GM18517 (cell line): ENCODE data around the gene TMEM250.
"Not testable (repeated sequence)": the region's sequence is repeated elsewhere in the genome, so short reads cannot be mapped to it uniquely, and the experiment has no call there.

Source experiments
- ATAC-seq: cut with Tn5 transposase; IDR thresholded peaks from one replicate; pipeline ENCODE4 v1.9.1; 2021; ENCODE audit warnings: mild to moderate bottlenecking, moderate library complexity; ENCODE audit not compliant: unreplicated experiment

TMEM250 gene

DNA sequence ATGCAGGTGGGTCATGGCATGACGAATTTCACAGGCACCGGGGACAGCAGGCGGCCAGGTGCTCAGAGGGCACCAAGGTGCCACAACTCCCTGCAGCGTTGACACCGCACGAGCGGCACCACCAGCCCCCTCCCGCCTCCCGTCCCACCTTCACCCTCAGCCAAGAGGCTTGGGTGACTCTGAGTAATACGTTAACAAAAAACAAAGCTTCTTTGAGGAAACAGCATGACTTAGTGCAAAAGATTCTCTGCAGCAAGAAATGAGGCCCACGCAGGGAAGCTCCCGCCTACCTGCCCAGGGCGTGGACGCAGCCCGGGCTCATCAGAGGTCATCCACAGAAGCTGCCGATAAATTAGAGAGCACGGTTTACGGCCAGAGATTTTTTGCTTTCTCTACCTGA is 4.1 kb downstream of the TMEM250 start:
- ATAC-seq = no peak

DNA sequence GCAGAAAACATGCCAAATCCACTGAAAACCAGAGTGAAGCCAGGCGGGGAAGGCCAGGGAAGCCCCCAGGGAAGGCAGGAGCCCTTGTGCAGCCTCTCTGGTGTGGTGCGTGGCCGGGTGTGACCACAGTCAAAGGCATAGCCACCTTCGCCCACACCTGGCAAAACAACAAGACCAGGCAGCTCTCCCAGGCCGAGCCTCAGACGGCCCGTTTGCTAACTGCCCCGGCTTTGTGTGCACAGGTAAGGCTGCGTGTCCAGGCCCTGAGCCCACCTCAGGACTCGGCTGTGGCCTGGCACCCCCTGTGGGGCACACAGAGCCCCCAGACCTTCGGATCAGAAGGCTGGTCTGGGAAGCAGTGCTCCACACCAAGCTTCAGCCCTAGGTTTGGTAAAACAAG is 6.1 kb downstream of the TMEM250 start:
- ATAC-seq = no peak

DNA sequence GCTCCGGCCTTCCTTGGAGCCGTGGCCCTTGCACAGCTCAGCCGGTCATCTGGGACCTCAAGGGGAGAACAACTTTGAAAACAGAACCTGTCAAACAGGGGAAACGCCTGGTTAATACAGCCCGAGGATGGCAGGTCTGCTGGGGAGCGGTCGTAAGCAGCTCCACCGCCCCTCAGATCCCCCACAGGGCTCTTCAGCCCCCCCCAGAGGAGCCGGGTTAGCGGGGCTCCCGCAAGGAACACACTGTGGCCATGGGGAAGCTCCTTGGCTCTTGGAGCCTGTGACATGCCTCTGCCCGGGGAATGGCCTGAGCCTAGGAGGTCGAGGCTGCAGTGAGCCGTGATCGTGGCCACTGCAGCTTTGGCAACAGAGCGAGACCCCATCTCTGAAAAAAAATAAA is 6.8 kb downstream of the TMEM250 start:
- no peak for ATAC-seq

DNA sequence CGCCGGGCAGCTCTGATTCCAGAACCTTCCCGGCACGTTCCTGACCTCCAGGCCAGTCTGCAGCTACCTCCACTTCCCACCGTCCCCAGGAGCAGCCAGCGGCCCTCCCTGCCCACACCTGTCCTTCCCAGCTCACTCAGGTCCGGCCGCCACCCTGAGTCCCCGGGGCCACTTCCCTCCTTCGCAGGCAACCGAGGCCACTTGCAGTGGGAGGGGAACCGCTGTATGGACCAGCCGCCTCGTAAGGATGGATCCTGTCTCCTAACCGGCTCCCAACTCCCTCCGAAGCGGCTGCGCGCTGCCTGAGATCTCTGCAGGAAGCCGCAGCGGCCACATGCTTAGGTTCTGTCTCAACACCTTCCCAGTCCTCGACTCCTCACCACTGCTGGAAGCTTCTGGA is 7.5 kb downstream of the TMEM250 start:
- no peak for ATAC-seq

DNA sequence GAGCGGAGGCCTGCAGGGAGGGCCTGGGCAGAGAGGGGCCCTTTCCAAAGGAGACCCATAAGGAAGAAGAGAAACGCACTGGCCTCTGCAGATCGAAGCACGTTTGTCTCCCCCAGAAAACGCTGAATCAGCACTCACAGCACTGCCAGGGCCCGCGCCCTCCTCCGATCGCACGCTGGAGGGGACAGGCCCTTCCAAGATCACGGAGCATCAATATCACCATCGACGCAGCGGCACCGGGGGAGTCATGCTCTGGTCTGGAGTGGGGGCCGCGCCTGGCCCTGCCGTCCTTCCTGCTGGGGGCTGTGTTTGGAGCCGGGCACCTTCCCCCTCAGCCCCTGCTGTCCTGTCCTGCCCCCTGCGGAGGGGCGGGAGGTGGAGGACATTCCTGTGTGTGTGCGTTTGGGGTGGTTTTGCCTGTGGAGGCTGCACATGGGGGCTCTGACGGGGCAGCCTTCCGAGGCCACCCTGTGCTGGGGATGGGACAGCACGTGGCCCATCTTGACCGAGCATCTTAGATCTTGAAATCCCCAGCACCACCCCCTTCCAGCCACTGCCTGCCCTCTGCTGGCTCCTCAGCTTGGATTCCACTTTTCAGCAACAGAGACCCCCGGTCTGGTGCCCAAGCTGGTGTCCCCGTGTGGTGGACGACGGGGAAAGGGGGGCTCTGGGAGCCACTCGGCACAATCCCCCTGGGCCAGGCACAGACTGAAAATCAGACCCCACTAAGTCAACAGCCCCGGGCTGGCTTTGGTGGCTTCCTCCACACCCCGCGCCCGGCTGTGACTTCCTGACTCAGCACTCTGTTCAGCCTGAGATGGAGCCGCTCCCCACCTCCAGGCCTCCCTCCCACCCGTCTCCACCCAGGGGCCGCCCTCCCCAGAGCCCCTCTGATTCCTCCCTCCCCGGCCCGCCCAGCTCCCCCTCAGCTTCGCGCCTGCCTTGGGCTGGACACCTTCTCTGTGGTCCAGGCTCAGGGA is 8.3 kb downstream of the TMEM250 start:
- ATAC-seq = no peak

DNA sequence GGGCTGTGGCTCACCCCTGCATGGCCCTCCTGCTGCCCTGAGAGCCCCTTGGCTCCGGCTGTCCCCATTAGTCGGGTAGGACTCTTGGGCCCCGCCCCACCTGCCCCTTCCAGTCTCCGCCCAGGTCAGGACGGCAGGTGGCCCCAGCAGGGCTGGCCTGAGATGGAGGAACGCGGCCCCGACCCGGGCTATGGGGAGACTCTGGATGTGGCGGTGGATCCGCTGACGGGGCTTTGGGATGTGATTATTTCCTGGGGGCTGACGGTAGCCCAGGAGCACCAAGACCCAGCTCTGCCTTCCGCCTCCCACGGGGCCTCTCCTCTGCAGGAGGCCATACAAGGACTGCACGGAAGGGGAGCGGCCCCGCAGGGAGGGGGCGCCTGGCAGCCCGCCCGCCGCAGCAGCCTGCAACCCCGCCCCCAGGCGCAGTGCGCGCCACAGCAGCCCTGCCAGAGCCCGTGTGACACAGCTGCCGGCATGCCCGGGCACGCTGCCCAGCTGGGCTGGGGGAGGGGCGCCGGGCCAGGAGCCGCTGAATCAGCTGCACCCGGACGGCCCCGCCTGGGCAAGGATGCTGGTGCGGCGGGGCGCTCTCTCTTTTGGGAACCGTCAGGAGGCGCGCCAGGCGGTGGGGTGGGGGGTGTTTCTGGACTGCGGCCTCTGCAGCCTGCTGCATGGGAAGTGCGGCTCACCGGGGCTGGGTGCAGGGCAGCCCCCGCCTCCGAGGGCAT is 9.2 kb downstream of the TMEM250 start:
- ATAC-seq = peak; percentile 80

DNA sequence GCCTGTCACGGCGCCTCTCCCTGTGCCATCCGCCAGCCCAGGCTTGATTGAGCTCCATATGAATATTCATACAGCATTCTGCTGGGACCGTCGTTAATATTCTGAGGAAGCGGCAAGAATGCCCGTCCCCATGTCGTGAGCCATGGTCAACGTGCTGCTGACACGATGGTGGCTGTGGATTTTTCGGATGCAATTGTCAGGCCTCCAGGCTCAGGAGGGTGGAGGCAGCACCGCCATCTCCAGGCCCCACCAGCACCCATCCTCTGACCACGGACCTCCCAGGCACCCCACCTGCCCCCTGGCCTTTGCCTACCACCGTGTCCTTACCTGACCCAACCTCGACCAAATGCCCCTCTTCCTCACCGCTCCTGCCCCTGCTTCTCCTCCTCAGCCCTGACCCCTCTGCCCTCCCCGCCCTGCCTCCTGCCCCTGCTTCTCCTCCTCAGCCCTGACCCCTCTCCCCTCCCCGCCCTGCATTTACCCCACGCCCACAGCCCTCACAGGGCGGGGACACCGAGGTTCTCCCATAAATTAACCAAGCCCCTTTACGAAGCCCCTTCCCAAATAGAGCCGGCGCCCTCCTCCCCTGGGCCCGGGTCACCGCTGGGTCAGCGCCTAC is 9.9 kb downstream of the TMEM250 start:
- no peak for ATAC-seq

DNA sequence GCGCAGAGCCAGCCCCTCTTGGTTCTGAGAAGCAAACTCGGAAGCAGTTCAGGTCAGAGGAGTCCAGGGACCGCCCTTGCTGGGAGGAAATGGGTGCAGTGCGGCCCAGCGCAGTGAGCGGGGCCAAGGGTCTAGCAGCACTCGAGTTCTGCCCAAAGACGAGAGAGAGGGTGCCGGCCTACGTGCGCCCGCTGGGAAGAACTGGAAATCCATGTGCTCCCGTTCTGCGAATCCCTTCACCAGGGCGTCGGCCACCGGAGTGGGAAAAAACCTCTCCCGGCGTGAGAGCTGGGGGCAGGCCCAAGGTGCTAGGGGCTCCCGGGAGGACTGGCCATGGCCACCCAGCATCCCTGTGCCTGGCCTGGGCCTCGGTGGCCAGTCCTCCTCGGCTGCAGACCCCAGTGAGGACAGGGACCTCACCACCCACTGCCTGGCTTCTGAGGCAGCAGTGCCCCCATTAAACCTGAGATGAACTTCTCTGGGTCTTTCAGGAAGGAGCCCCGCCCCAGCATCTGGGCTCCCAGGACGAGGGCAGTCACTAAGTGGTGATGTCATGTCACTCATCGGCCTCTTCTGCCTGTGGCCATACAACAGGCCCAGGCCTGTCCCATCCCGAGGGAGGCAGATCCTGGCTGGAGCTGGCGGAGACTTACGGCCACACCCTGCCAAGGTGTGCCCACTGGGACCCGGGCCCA is 10.6 kb downstream of the TMEM250 start:
- no peak for ATAC-seq

DNA sequence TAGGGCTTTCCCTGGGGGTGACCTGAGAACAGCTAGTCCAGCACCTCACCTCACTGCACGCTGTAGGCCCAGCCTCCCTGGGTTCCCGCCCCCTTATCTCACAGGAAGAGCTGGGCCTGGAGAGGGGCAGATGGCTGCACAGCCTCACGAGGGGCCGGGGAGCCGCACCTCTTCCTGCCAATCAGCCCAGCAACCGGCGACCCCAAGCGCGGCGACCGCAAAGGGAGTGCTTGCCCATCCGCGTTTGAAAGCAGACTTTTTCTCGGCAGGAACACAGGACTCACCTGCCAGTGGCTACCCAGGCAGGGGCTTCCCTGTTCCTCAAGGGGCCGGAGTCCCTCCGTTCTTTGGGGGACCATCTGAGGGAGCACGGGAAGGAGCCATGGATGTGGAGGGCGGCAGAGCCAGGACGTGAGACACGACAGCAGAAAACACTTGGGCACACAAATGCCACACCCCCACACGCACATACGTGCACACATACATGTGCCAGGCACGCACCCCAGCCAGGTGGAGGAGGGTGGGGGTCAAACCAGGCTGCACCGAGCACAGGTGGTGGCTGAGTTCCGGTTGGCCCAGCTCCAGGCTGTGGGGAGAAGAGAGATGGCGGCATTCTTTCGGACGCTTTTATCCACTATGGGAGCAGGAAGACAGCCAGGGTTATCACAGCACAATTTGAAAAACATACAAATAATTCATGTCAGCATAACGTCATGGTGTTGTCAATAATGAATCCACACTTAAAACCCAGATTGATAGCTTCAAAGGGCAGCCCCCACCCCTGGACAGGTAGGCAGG is 11.3 kb downstream of the TMEM250 start:
- no peak for ATAC-seq

DNA sequence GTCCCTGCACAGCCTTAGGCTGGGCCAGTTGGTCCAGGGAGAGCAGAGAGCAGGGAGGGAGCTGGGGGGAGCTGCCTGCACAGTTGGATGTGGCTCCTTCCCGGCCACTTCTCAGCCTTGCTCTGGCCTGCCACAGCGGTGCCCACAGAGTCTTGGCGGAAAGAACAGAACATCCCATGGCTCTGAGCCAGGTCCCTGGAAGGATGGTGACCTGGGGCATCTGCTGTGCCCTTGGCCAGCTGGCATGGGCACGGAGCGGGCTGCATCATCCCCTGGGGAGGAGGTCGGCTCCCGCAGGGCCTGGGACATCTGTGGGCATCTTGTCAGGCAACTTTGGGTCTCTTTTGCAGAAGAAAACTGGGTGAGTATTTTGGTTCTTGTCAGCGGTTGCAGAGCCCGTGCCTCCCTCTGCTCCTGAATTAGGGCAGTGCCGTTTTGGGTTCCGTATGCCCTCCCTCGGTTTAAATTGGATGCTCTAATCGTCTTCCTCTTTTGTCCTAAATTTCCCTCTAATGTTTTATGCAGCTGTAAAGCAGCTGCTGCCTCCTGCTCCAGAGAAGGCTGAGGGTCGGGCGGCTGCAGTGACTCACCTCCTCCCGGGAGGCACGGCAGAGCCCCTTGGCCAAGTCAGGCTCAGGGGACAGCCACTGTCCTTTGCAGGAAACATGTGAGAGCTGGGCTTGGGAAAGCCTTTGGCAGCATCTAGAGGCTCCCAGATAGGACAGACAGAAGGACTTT is 13.1 kb downstream of the TMEM250 start:
- ATAC-seq = no peak

DNA sequence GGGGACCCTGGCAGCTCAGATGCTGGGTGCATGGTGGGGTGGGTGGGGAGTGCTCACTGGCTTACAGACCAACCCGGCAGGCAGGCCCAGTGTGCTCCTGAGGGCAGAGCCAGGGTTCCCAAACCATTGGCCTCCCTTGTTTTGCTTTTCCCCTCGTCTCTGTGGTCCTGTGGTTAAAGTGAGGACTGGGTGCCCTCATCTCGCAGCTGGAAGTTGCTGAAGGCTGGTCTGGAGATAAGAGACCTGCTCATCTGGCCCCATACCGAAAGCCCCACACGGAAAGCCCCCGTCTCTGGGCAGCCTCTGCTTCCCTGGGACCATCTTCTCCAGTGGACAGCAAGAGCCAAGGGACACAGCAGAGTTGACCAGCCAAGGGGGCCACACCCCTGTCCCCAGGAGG is 13.8 kb downstream of the TMEM250 start:
- no peak for ATAC-seq

DNA sequence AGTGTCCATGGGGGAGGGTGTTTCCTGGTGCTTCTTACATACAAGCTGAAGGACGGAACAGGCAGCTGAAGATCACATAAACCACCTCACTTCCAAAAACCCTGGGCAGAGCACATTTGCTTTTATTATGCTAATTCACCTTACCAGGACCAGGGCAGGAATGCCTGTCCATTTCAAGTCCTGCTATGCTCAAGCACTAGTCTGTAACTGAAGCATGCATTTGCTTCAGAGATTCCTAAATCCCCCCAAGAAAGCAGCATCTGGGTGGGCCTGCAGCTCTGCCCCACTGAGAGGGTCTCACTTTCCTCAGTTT is 14.2 kb downstream of the TMEM250 start:
- ATAC-seq = no peak

DNA sequence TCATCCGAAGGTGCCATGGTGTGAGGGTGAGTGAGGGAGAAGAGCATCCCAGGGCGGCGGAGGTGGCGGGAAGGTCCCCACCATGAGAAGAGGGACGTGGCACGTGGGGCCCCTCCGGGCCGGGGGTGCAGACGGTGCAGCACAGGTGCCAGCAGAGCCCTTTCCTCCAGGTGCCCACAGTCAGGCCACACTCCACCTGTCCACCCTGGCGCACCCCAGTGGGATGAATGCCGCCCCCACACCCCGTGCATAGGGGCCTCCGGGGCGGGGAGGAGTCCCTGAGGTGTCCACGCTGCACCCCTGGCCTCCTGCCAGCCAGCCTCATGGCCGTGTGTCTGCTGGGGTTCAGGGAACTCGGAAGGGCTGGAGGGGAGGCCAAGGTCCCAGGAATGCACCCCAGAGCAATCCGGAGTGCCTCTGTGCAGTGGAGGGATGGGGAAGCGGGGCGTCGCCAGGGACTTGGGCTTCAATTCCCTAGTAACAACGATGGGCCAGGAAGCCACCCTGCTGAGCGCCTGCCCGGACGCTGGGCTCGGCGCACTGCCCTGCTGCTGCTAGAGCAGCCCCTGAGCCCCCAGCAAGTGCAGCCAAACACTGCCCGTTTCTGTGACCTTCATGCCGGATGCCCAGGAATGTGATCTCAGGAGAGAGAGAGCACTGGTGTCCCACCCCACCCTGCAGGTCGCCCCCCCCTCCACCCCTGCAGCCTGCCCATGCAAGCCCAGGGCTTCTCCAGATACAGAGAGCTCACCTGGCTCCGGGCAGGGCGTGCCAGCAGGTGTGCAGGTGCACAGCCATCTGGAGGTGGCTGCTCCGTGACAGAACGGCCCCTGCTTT is 14.8 kb downstream of the TMEM250 start:
- no peak for ATAC-seq

DNA sequence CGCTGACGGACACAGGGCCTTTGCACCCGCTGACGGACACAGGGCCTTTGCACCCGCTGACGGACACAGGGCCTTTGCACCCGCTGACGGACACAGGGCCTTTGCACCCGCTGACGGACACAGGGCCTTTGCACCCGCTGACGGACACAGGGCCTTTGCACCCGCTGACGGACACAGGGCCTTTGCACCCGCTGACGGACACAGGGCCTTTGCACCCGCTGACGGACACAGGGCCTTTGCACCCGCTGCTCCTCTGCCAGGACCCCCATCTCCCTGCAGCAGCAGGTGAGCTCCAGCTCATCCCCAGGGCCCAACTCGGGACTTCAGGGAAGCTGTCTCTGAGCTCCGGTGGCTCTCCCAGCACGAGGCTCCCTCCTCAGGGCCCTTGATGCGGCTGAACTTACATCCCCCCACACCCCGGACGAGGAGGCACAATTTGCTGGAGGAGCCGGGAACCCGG is 17.0 kb downstream of the TMEM250 start:
- not testable (repeated sequence) for ATAC-seq

DNA sequence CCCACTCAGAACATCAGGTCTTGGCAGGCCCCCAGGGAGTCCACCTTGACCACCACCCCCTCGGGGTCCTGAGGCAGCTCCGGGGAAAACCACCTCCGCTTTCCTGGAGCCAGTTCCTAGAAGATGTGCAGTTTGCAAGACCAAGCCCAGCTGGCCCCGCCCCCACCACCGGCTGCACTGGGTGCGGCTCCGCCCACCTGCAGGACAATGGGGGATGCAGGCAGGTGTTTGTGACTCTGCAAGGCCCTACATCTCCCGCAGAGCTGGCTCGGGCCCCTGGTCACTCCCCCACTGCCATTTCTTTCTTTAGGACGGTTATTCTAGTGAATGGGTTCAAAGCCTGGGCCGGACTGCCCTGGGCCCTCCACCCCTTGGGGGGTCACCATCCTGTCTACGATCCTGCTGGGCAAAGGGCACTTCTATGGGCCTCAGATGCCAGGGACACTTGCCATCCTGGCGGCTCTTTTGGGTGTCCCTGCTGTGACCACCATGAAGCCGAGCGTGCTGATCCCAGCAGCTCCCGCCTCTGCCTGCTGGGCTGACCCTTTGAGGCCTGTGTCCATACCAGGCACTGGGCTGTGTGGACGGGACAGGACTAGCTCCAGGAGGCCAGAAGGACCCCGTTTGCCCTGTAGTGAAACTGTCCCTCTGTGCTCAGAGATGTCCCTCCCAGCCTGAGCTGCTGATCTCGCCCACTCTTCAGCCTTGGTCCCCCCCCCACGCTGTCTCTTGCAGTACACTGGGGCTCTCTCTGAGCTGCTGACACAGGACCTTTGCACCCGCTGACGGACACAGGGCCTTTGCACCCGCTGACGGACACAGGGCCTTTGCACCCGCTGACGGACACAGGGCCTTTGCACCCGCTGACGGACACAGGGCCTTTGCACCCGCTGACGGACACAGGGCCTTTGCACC is 17.7 kb downstream of the TMEM250 start:
- no peak for ATAC-seq

DNA sequence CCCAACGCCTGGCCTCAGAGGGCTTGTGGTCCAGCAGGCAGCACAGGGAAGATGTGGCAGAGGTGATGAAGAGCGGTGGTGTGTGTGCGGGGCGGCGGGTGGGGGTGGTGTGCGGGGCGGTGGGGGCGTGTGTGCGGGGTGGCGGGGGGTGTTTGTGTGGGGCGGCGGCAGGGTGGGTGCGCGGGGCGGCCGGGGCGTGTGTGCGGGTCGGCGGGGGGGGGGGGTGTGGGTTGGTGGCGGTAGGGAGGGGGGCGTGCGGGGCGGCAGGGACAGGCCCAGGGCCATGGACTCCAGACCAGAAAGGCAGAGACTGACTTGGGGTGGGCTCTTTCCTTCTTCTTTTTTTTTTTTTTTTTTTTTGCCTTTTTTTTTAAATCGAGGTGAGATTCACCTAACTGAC is 19.1 kb downstream of the TMEM250 start:
- ATAC-seq = no peak

DNA sequence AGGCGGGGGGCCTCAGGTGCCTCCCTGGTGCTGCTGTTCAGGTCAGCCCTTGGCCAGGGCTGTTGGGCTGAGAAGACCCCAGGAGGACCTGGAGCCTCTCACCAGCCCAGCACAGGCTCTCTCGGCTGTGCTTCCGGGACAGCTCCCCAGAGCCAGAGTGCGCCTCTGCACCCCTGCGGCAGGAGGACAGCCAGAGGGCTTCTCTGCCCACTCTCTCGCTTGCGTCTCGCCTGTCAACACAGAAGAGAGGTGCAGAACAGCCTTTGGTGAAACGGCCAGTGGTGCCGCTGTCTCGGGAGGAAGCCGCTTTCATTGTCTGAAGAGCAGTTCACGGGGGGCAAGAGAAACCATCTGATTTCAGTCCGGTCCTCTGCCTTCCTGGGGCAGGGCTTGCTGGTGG is 19.8 kb downstream of the TMEM250 start:
- no peak for ATAC-seq

DNA sequence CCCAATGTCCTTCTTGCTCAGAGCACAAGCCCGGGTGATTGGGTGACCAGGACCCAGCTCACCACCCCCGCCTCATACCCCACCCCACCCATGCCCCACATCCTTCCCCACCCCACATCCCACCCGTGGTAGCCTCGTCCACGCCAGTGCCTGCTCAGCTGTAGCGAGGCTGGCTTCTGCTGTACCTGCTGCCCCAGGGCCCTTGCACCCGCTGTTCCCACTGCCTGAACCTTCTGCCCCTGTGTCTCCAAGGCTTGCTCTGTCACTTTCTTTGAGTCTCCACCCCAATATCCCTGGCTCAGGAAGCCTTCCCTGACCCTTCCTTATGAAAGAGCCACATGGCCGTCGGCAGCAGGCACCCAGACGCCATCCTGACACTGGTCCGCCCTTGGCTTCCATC is 20.5 kb downstream of the TMEM250 start:
- no peak for ATAC-seq
